CD4-positive, CD25-positive, alpha-beta regulatory T cell (primary cell): ENCODE measurements around the gene LIN7C. TPM values are rescaled to one million over a fixed set of nuclear protein-coding genes. Genes with fewer than 3 reads are reported as not detected.

ENCODE experiments used
- ATAC-seq, 2 donors: fragments of 150-1000 bp; cut with Tn5 transposase; one replicate each; pipeline ENCODE4 v1.10.0; 2021; ENCODE audit warnings: low read depth in 2 of 2, moderate number of reproducible peaks in 2 of 2, moderate library complexity in 1 of 2
- DNase-seq, 3 donors: peaks; one replicate each; pipeline versions ENCODE4 v3.0.0 to v3.0.0-alpha.2; 2012 to 2022; ENCODE audit warnings: mixed read lengths in 1 of 3
- H3K27ac ChIP-seq: one replicate; pipeline ENCODE4 v1.7.0; 2013; ENCODE audit warnings: mild to moderate bottlenecking, low read length; ENCODE audit not compliant: insufficient read depth, poor library complexity, severe bottlenecking
- H3K27me3 ChIP-seq: one replicate; pipeline ENCODE4 v1.7.0; 2013; ENCODE audit warnings: low read length; ENCODE audit not compliant: control insufficient read depth, insufficient read depth
- H3K36me3 ChIP-seq: one replicate; pipeline ENCODE4 v1.7.0; 2013; ENCODE audit warnings: mild to moderate bottlenecking, low read length, moderate library complexity; ENCODE audit not compliant: control insufficient read depth, insufficient read depth
- H3K4me1 ChIP-seq: 2 replicates; pipeline ENCODE4 v1.7.0; 2013; ENCODE audit warnings: mild to moderate bottlenecking, low read length; ENCODE audit not compliant: insufficient read depth, control insufficient read depth, poor library complexity, severe bottlenecking
- H3K4me3 ChIP-seq: one replicate; pipeline ENCODE4 v1.7.0; 2013; ENCODE audit warnings: low read depth, mild to moderate bottlenecking, low read length, moderate library complexity
- H3K9me3 ChIP-seq, 2 experiments: 1 replicate in 1 of 2; 2 replicates in 1 of 2; pipeline ENCODE4 v1.7.0; 2013; ENCODE audit warnings: low read length in 2 of 2, mild to moderate bottlenecking in 1 of 2, moderate library complexity in 1 of 2; ENCODE audit not compliant: control insufficient read depth in 2 of 2
- H3K27ac Mint-ChIP-seq, 3 donors: one replicate each; pipeline ENCODE4 v1.8.0; 2020 to 2022; ENCODE audit warnings: mild to moderate bottlenecking in 3 of 3, mixed read lengths in 3 of 3, moderate library complexity in 2 of 3
- H3K27me3 Mint-ChIP-seq: one replicate; pipeline ENCODE4 v1.8.0; 2022; ENCODE audit warnings: mild to moderate bottlenecking, mixed read lengths
- H3K36me3 Mint-ChIP-seq: one replicate; pipeline ENCODE4 v1.8.0; 2020; ENCODE audit warnings: mixed read lengths
- H3K4me1 Mint-ChIP-seq, 4 donors: one replicate each; pipeline ENCODE4 v1.8.0; 2020 to 2022; ENCODE audit warnings: mixed read lengths in 4 of 4, mild to moderate bottlenecking in 1 of 4
- H3K4me3 Mint-ChIP-seq, 4 donors: one replicate each; pipeline ENCODE4 v1.8.0; 2020 to 2022; ENCODE audit warnings: mild to moderate bottlenecking in 4 of 4, mixed read lengths in 4 of 4, moderate library complexity in 3 of 4
- H3K9me3 Mint-ChIP-seq, 7 donors: one replicate each; pipeline ENCODE4 v1.8.0; 2020 to 2022; ENCODE audit warnings: mixed read lengths in 7 of 7, mild to moderate bottlenecking in 3 of 7, moderate library complexity in 2 of 7
- polyA plus RNA-seq, 4 donors: library from polyadenylated mRNA; unstranded; fragments of 300-500 nt; fragmentation: Illumina TruSeq; gene quantifications; one replicate each; pipeline ENCODE4 v1.2.3, GENCODE V29; 2021
- total RNA-seq: library from RNA; stranded (reverse); gene quantifications from one replicate; pipeline ENCODE4 v1.2.3, GENCODE V29; 2022

The LIN7C gene
- total and polyA plus RNA-seq, 5 donors from 2014 or later, result 10.3 to 20.3 (median 12.1) TPM

DNA sequence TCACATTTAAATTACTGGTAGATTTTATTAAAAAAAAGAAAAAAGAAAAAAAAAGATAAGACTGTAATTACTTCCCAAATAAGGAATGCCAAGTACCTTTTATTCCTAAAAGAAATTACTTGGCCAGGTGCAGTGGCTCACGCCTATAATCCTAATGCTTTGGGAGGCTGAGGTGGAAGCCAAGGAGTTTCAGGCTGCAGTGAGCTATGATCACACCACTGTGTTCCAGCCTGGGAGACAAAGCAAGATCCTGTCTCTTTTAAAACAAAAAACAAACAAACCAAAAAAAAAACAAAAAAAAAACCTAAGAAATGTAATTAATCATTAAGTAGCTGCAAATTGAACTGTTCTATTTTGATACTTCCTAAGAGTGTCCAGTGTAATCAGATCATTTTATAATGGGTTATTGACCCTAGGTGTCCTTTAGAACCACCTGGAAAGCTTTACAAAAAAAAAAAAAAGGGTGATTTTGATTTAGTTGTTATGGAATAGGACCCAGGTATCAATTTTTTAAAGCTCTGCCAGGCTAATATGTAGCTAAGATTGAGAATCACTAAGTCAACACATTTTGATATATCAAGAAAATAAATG lies 10.8 kb downstream of the LIN7C start:
- no peak overlapping the region for H3K27ac ChIP-seq
- no peaks in the 10 kb centered on the region for H3K9me3 ChIP-seq
- no peaks in the 10 kb centered on the region for H3K27me3 ChIP-seq
- H3K27me3 Mint-ChIP-seq, result no peaks in the 10 kb centered on the region
- peaks cover 32% of the 10 kb centered on the region for H3K36me3 Mint-ChIP-seq
- no peaks in the 10 kb centered on the region for H3K4me1 ChIP-seq
- H3K4me3 Mint-ChIP-seq, result no peak overlapping the region
- H3K4me3 ChIP-seq, result no peak overlapping the region
- ATAC-seq, result no peak
- no peak for DNase-seq
- H3K36me3 ChIP-seq, result peaks cover 69% of the 10 kb centered on the region
- H3K27ac Mint-ChIP-seq, result peak overlapping the region in 1 of 3 donors; percentile 67
- no peaks in the 10 kb centered on the region for H3K9me3 Mint-ChIP-seq
- H3K4me1 Mint-ChIP-seq, result peaks cover 9 to 27% (median 16%) of the 10 kb centered on the region in 4 donors

DNA sequence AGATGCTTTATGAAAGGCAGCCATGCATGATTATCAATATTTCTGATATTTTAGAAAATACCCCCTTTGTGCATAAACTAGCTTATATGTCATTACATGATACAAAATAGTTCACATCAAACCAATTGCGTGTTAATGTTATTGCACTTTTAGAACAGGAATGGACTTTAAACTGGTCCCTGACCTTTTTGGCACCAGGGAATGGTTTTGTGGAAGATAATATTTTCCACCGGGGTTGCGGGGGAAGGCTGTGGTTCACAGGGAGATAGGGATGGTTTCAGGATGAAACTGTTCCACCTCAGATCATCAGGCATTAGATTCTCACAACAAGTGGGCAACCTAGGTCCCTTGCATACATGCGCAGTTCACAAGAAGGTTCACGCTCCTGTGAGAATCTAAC lies 17.5 kb downstream of the LIN7C start:
- ATAC-seq (no peak), DNase-seq (no peak)
- peaks cover 26% of the 10 kb centered on the region for H3K36me3 ChIP-seq
- H3K36me3 Mint-ChIP-seq, result peaks cover 10% of the 10 kb centered on the region
- H3K27me3 ChIP-seq, result no peaks in the 10 kb centered on the region
- no peaks in the 10 kb centered on the region for H3K4me1 ChIP-seq
- no peaks in the 10 kb centered on the region for H3K9me3 Mint-ChIP-seq
- H3K4me3 ChIP-seq, result no peak overlapping the region
- peaks cover 0 to 6% (median under 1%) of the 10 kb centered on the region in 4 donors for H3K4me1 Mint-ChIP-seq
- H3K4me3 Mint-ChIP-seq, result no peak overlapping the region
- H3K27me3 Mint-ChIP-seq, result no peaks in the 10 kb centered on the region
- H3K27ac Mint-ChIP-seq, result no peak overlapping the region
- no peaks in the 10 kb centered on the region for H3K9me3 ChIP-seq
- no peak overlapping the region for H3K27ac ChIP-seq

- H3K4me3 ChIP-seq, result no peak overlapping the region
- no peaks in the 10 kb centered on the region for H3K9me3 Mint-ChIP-seq
- no peak overlapping the region for H3K27ac ChIP-seq
- H3K4me1 ChIP-seq, result no peaks in the 10 kb centered on the region
- no peaks in the 10 kb centered on the region for H3K9me3 ChIP-seq
- no peak overlapping the region for H3K27ac Mint-ChIP-seq
- no peaks in the 10 kb centered on the region for H3K27me3 ChIP-seq
- peaks cover 16% of the 10 kb centered on the region for H3K36me3 ChIP-seq
- no peak overlapping the region for H3K4me3 Mint-ChIP-seq
- ATAC-seq, result no peak
- peaks cover 10% of the 10 kb centered on the region for H3K36me3 Mint-ChIP-seq
- no peak for DNase-seq
- H3K27me3 Mint-ChIP-seq, result no peaks in the 10 kb centered on the region
- H3K4me1 Mint-ChIP-seq, result peaks cover 0 to 6% (median under 1%) of the 10 kb centered on the region in 4 donors
Observed at GRCh38 chr11:27487706-27488105, 18.9 kb downstream of the LIN7C start.

GRCh38 chr11:27485930-27486773 lies 20.4 kb downstream of the LIN7C start:
- H3K27ac Mint-ChIP-seq, result peak overlapping the region in 1 of 3 donors; percentile 43
- H3K9me3 Mint-ChIP-seq, result no peaks in the 10 kb centered on the region
- Histone ChIP-seq H3K4me1 (no peaks in the 10 kb centered on the region), H3K27me3 (no peaks in the 10 kb centered on the region), H3K9me3 (no peaks in the 10 kb centered on the region), H3K27ac (no peak overlapping the region), H3K4me3 (no peak overlapping the region), H3K36me3 (peaks cover 3% of the 10 kb centered on the region)
- H3K4me3 Mint-ChIP-seq, result no peak overlapping the region
- H3K4me1 Mint-ChIP-seq, result no peaks in the 10 kb centered on the region
- ATAC-seq (no peak), DNase-seq (peak; percentile 5 to 69 (median 56))
- no peaks in the 10 kb centered on the region for H3K36me3 Mint-ChIP-seq
- no peaks in the 10 kb centered on the region for H3K27me3 Mint-ChIP-seq

- Histone ChIP-seq H3K27ac (no peak overlapping the region), H3K4me1 (no peaks in the 10 kb centered on the region), H3K4me3 (no peak overlapping the region), H3K9me3 (no peaks in the 10 kb centered on the region), H3K36me3 (no peaks in the 10 kb centered on the region), H3K27me3 (no peaks in the 10 kb centered on the region)
- no peaks in the 10 kb centered on the region for H3K9me3 Mint-ChIP-seq
- ATAC-seq (no peak), DNase-seq (no peak)
- no peaks in the 10 kb centered on the region for H3K27me3 Mint-ChIP-seq
- H3K4me3 Mint-ChIP-seq, result no peak overlapping the region
- no peaks in the 10 kb centered on the region for H3K36me3 Mint-ChIP-seq
- no peak overlapping the region for H3K27ac Mint-ChIP-seq
- H3K4me1 Mint-ChIP-seq, result no peaks in the 10 kb centered on the region
Observed at GRCh38 chr11:27482793-27483192, 23.8 kb downstream of the LIN7C start.

DNA sequence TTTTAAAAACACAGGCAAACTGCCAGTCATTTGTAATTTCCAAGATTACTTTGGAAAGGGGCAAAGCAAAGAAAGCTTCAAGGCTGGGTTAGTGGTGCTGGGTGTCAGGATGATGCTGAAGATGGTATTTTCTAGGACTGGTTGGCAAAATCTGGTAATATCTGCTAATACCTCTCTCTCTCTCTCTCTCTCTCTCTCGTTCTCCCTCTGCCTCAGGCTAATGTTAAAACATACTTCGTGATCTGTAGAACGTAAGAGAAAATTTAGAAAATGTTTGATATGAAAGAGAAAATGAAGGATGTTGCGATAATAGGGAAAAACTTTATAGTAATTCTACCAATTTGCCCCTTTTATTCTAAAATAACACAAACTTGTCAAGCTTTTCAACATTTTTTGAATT lies 24.6 kb downstream of the LIN7C start:
- Histone ChIP-seq H3K4me3 (no peak overlapping the region), H3K9me3 (no peaks in the 10 kb centered on the region), H3K27me3 (no peaks in the 10 kb centered on the region), H3K4me1 (no peaks in the 10 kb centered on the region), H3K27ac (no peak overlapping the region), H3K36me3 (no peaks in the 10 kb centered on the region)
- peaks cover 5% of the 10 kb centered on the region for H3K27me3 Mint-ChIP-seq
- no peak overlapping the region for H3K4me3 Mint-ChIP-seq
- H3K4me1 Mint-ChIP-seq, result no peaks in the 10 kb centered on the region
- H3K36me3 Mint-ChIP-seq, result no peaks in the 10 kb centered on the region
- DNase-seq (no peak), ATAC-seq (no peak)
- peaks cover 0 to under 1% (median 0%) of the 10 kb centered on the region in 7 donors for H3K9me3 Mint-ChIP-seq
- peak overlapping the region in 1 of 3 donors; percentile 88 for H3K27ac Mint-ChIP-seq

DNA sequence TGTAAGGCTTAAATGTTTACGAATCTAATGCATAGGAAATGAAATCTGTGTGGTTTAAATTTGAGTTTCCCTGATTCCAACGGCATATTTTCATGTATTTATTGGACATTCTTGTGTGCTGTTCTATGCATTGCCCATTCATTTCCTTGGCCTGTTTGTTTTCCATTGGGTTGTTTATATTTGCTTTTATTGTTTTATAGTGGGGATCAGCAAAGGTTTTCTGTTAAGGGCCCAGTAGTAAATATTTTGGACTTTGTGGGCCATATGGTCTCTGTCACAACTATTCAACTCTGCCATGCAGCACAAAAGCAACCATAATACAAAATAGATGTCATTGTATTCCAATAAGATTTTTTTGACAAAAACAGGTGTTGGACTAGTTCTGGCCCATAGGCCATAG lies 28.7 kb downstream of the LIN7C start:
- peaks cover 4% of the 10 kb centered on the region for H3K27me3 ChIP-seq
- no peak overlapping the region for H3K4me3 ChIP-seq
- Mint-ChIP-seq H3K27ac (no peak overlapping the region), H3K36me3 (no peaks in the 10 kb centered on the region), H3K9me3 (peaks cover 0 to 3% (median 0%) of the 10 kb centered on the region in 7 donors), H3K4me3 (no peak overlapping the region), H3K27me3 (peaks cover 24% of the 10 kb centered on the region), H3K4me1 (peaks cover 0 to 6% (median under 1%) of the 10 kb centered on the region in 4 donors)
- no peak for ATAC-seq
- H3K27ac ChIP-seq, result no peak overlapping the region
- no peaks in the 10 kb centered on the region for H3K9me3 ChIP-seq
- no peak for DNase-seq
- H3K4me1 ChIP-seq, result no peaks in the 10 kb centered on the region
- no peaks in the 10 kb centered on the region for H3K36me3 ChIP-seq
